ENCODE measurements around the gene GID4. TPM values are rescaled to one million over a fixed set of nuclear protein-coding genes. Genes with fewer than 3 reads are reported as not detected.

Gene GID4
- total RNA-seq, 1 experiment from 2014 or later: 6.0 TPM

DNA sequence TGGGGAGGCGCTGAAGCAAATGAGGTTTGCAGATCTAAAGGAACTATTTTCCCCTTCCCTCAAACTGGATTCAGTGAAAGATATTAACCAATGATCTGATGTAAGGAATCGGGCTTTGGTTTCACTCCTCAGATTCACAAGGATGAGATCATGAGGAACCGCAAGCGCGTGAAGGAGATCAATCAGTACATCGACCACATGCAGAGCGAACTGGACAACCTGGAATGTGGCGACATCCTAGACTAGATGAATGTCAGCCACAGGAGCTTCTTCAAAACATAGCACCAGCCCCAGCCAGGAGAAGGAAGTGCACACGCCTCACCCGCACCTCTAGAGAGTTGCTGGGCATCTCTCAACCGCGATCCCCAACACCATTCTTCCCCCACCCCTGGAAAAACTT, 22.8 kb upstream of the GID4 start:
- no peak for DNase-seq (ENCODE audit: low spot score)

GRCh38 chr17:18017958-18018357, 21.2 kb upstream of the GID4 start:
- peak; percentile 30 for DNase-seq (ENCODE audit: low spot score)

GRCh38 chr17:18018411-18018921, 20.7 kb upstream of the GID4 start:
- no peak for DNase-seq (ENCODE audit: low spot score)

DNA sequence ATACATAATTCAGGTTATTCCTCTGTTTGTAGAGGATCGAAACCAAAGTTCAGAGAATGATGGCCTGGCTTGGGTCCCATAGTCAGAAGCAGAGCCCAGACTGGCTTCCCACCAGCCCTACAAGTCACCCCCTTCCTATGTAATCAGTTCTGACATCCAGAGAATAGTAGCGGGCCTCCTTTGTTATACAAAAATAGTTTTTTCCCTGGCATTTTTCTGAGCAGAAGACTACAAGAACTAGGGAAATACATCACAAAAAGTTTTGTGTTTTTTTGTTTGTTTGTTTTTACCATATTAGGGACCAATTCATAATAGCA, 19.4 kb upstream of the GID4 start:
- no peak for DNase-seq (ENCODE audit: low spot score)

GRCh38 chr17:18020971-18021370, 18.2 kb upstream of the GID4 start:
- no peak for DNase-seq (ENCODE audit: low spot score)

GRCh38 chr17:18021372-18021771, 17.8 kb upstream of the GID4 start:
- DNase-seq (ENCODE audit: low spot score): no peak

GRCh38 chr17:18025241-18025944, 13.8 kb upstream of the GID4 start:
- peak; percentile 47 for DNase-seq (ENCODE audit: low spot score)

DNA sequence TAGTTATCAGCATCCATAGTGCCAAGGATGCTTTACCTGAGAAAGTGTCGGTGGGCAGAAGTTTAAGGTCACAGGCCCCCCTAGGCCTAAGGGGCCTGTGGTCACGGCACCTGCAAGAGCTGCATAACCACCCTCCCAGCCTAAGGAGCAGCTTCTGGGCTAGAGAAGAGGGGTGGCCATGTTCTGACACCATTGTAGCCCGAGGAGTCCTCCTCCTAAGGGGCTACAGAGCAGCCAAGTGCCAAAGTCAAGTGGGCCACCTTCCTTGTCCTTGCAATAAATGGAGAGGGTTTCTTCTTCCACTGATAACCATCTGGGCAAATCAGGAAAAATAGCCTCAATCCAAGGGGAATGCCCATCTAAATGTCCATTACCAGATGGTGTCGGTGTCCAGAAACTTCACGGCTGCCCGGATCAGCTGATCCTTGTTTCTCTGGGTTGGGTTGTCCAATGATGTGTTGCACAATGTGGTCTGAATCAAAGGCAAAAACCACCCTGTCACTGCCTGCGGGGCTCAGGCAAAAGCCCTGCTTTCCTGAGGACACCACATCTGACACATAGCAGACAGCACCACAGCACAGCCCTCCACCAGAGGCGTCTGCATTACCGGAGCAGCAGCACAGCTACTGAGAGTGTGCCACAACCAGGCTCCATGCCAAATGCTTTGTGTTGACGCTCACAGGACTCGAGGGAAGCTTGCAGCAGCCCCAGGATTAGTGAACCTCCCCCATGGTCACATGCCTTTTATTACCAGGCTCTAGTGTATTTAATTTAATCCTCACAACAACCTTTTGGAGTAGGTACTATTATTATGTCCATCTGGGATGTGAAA, 13.0 kb upstream of the GID4 start:
- peak; percentile 88 for DNase-seq (ENCODE audit: low spot score)

- DNase-seq (ENCODE audit: low spot score): no peak
Measured at GRCh38 chr17:18027280-18027679, 11.9 kb upstream of the GID4 start.

DNA sequence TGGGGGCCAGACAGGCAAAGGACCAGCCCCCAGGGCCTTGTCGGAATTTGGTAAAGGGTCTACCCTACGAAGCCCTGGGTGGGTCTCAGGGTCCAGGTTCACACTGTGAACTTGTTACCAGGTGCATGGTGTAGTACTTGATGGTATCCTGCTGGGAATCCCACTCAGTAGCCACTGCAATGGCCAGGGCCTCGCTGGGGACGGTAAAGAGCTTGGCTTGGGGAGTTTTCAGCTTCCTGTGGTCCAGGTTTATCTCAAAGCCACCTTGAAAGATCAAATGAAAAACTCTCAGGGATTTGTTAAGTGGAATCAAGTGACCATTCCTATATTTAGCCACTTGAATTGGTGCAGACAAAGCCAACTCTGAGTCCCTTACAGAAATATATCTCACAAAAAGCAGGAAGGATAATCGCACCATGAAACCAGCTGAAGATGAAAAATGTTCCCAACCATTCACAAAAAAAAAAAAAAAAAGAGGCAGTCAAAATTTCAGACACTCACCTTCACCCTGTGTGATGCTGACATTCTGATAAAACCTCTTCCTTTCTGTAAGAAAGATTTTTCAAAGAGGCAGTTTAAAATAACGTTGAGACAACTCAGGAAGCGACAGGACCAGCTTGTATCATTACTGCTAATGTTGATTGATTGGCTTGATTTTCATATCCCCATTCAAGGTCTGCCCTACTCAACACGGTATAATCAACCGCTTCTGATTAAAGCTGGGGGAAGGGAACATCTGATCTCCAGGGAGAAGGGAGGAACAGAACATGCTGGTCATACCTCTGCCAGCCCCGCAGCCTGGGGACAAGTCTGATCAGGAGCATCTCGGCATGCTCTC, 10.9 kb upstream of the GID4 start:
- DNase-seq (ENCODE audit: low spot score): no peak

DNA sequence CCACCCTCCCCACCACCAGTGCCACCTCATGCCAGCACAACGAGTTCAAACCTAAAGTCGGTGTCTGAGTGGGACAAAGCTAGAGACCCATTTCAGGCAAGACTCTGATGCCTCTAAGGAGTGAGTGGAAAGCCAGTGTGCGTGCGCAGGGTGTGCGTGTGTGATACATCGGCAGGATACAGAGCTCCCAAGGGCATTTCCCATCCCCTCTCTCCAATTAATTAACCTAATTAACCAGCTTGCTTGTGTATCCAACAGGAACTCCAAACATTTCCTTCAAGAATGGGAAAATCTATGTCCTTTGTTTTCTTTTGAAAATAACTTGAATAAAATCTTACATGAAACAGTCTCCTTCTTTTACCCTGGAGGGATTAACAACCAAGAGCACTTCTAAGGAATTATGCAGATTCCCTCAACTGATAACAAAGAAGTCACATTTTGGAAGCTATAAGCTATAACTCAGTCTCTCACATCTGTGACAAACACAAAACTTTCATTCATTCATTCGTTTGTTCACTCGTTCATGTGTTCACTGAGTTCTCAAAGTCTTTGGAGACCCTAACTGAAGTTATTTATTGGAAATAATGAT, 10.2 kb upstream of the GID4 start:
- no peak for DNase-seq (ENCODE audit: low spot score)

DNA sequence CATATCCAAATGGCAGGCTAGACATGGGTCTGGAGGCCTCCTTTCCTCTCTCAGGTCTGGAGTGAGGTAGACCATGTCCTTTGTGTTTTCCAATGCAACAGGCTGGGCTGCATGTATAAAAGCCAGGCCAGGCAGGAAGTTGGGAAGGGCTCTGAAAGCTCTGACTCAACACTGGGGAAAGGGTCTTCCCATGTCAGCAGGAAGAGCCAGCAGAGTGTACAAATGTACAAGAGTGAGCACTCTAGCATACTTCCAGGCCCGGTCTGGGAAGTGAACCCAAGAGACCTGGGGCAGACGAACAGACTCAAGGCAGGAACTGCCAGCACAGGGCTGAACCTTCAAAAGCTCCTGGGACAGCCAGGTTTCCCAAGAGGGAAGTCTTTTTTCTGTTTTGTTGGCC, 7.3 kb upstream of the GID4 start:
- DNase-seq (ENCODE audit: low spot score): no peak

DNA sequence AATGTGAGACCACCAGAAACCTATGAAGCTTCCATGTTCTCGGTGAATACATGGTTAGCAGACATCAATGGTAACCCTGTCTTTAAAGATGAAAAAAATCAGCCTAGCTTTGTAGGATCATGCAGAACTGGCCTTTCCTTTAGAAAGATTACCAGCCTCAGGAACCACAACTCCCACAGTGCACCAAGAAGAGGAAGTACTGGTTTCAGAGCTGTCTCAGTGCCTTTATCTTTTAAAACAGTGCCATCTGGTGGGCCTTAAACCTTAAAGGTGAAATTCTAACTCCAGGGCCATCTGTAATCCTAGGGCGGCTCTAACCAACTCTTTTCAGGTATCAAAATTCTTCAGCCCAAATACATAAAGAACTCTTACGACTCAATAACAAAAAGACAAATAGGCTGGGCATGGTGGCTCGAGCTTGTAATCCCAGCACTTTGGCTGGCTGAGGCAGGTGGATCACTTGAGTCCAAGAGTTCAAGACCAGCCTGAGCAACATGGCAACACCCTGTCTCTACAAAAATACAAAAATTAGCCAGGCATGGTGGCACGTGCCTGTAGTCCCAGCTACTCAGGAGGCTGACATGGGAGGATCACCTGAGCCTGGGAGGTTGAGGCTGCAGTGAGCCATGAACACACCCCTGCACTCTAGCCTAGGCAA, 5.6 kb upstream of the GID4 start:
- peak; percentile 82 for DNase-seq (ENCODE audit: low spot score)

GRCh38 chr17:18035704-18036103, 3.5 kb upstream of the GID4 start:
- DNase-seq (ENCODE audit: low spot score): no peak

DNA sequence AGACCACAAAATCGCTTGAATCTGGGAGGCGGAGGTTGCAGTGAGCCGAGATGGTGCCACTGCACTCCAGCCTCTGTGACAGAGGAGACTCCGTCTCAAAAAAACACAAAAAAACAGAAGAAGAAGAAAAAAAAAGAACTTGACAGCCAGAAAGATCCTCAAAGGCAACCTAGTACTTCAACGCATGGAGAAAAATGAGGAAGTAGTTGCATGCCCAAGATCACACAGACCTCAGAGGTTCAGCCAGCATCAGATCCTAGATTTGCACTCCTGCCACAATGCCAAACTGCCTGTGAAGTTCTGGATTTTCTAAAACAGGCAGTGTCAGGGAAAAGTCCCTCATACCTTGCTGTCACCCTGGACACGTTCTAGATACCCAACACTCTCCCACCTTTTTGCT, 1.7 kb upstream of the GID4 start:
- DNase-seq (ENCODE audit: low spot score): no peak

GRCh38 chr17:18038149-18038850, 908 bp upstream of the GID4 start:
- DNase-seq (ENCODE audit: low spot score): no peak

GRCh38 chr17:18039535-18040260, 490 bp downstream of the GID4 start:
- no peak for DNase-seq (ENCODE audit: low spot score)

- DNase-seq (ENCODE audit: low spot score): no peak
Measured at GRCh38 chr17:18040261-18040858, 1.2 kb downstream of the GID4 start.

DNA sequence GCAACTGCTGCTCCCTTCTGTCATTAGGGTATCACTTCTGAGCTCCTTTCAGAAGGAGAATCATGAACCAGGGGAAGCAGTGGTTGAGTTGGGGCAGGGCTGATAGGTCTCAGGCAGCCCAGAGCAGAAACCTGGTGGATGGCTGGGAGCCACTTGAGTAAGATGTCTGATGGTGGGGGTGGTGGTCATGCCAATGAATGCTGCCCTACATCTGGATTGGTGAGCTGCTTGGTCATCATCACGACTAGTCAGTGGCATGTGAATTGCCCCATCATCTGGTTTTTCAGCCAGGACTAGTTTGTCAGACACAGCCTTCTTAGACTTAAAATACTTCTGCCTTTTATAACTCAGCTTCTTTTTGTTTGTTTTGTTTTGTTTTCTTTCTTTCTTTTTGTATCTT, 2.6 kb downstream of the GID4 start:
- no peak for DNase-seq (ENCODE audit: low spot score)

DNA sequence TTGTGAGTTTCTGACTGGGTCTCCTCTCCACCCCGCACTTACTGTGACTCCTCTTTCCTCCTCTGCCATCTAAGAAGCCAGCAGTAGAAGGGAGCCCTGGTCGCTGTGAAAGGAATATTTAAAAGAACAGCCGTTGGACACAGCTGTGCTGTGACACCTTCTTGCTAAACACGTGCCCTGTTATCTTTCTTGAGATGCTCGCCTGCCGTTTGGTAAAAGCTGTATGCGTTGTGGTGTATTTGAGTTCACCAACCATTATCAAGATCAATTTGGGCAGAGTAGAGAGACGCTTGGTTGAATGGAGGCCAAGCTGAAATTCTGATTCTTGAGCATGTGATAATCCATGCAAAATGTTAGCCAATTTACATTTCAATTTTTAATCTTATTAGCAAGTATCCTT, 3.8 kb downstream of the GID4 start:
- DNase-seq (ENCODE audit: low spot score): no peak
